DOHH2 (cell line): ENCODE results near the gene TOPAZ1.

Experiments used
- H3F3A ChIP-seq: fragments of 200-600 bp; sonication (generic), shearing (Covaris generic); 2 replicates; pipeline ENCODE4 v1.6.0; 2016; ENCODE audit warnings: antibody characterized with exemption, mild to moderate bottlenecking; ENCODE audit not compliant: control insufficient read depth, insufficient read depth
- H3K27ac ChIP-seq: fragments of 200-600 bp; sonication (generic); 2 replicates; pipeline ENCODE4 v1.5.1; 2014; ENCODE audit warnings: low read depth, mild to moderate bottlenecking, low read length, moderate library complexity
- H3K27me3 ChIP-seq: fragments of 200-600 bp; sonication (generic); 2 replicates; pipeline ENCODE4 v1.6.1; 2014; ENCODE audit warnings: mild to moderate bottlenecking, low read length, mixed read lengths; ENCODE audit not compliant: control insufficient read depth
- H3K36me3 ChIP-seq: fragments of 200-600 bp; sonication (generic); 2 replicates; pipeline ENCODE4 v1.6.1; 2014; ENCODE audit warnings: mild to moderate bottlenecking, low read length, moderate library complexity, mixed read lengths; ENCODE audit not compliant: control insufficient read depth
- H3K4me1 ChIP-seq: fragments of 200-600 bp; sonication (generic); 2 replicates; pipeline ENCODE4 v1.6.1; 2014; ENCODE audit warnings: mild to moderate bottlenecking, low read length, mixed read lengths; ENCODE audit not compliant: control insufficient read depth
- H3K4me2 ChIP-seq: fragments of 200-600 bp; sonication (generic); 2 replicates; pipeline ENCODE4 v1.6.0; 2014; ENCODE audit warnings: mild to moderate bottlenecking, low read length, moderate library complexity
- H3K4me3 ChIP-seq: fragments of 200-600 bp; sonication (generic); 2 replicates; pipeline ENCODE4 v1.5.1; 2014; ENCODE audit warnings: mild to moderate bottlenecking, low read length, mixed read lengths
- H3K79me2 ChIP-seq: fragments of 200-600 bp; sonication (generic); 2 replicates; pipeline ENCODE4 v1.6.1; 2014; ENCODE audit warnings: mild to moderate bottlenecking, low read length, mixed read lengths; ENCODE audit not compliant: control insufficient read depth
- H3K9me2 ChIP-seq: fragments of 200-600 bp; sonication (generic); replicated peaks from 2 replicates; pipeline ENCODE4 v1.6.1; 2014; ENCODE audit warnings: mild to moderate bottlenecking, low read length, mixed read lengths; ENCODE audit not compliant: control insufficient read depth
- H3K9me3 ChIP-seq: fragments of 200-600 bp; sonication (generic); 2 replicates; pipeline ENCODE4 v1.6.1; 2014; ENCODE audit warnings: antibody characterized with exemption, low read length, mixed read lengths; ENCODE audit not compliant: control insufficient read depth, insufficient read depth
- H4K20me1 ChIP-seq: fragments of 200-600 bp; sonication (generic); 2 replicates; pipeline ENCODE4 v1.6.0; 2014; ENCODE audit warnings: low read depth, mild to moderate bottlenecking, antibody characterized with exemption, low read length, moderate library complexity; ENCODE audit not compliant: control insufficient read depth, insufficient read depth
- CTCF ChIP-seq: fragments of 200-600 bp; sonication (generic); IDR thresholded peaks from one replicate; pipeline ENCODE4 v1.5.1; 2014; ENCODE audit warnings: antibody characterized with exemption, mild to moderate bottlenecking, low read depth, low read length; ENCODE audit not compliant: poor library complexity, severe bottlenecking
- EZH2phosphoT487 ChIP-seq: fragments of 200-600 bp; sonication (generic); IDR thresholded peaks from 2 replicates; pipeline ENCODE4 v1.6.1; 2017; ENCODE audit warnings: borderline replicate concordance, mild to moderate bottlenecking, antibody characterized with exemption, low read length, moderate library complexity, mixed read lengths

Gene TOPAZ1

GRCh38 chr3:44289882-44290462 is 48.3 kb downstream of the TOPAZ1 start:
- Histone ChIP-seq H3K4me3 (no peak overlapping the region), H3K36me3 (no peaks in the 10 kb centered on the region), H4K20me1 (no peaks in the 10 kb centered on the region), H3K4me2 (no peak overlapping the region), H3K79me2 (no peaks in the 10 kb centered on the region), H3F3A (no peaks in the 10 kb centered on the region), H3K9me2 (no peaks in the 10 kb centered on the region), H3K4me1 (no peaks in the 10 kb centered on the region), H3K27ac (no peak overlapping the region), H3K9me3 (no peaks in the 10 kb centered on the region), H3K27me3 (peaks cover 13% of the 10 kb centered on the region; the same call in 1 of the 2 replicates)
- TF ChIP-seq CTCF (no peak), EZH2phosphoT487 (no peak)

GRCh38 chr3:44292276-44292675 is 50.6 kb downstream of the TOPAZ1 start:
- Histone ChIP-seq H3K9me2 (no peaks in the 10 kb centered on the region), H3K4me1 (no peaks in the 10 kb centered on the region), H3K79me2 (no peaks in the 10 kb centered on the region), H3K36me3 (no peaks in the 10 kb centered on the region), H3K9me3 (no peaks in the 10 kb centered on the region), H3K4me3 (no peak overlapping the region), H4K20me1 (no peaks in the 10 kb centered on the region), H3F3A (no peaks in the 10 kb centered on the region), H3K27me3 (peaks cover 21% of the 10 kb centered on the region), H3K4me2 (no peak overlapping the region), H3K27ac (no peak overlapping the region)
- TF ChIP-seq EZH2phosphoT487 (no peak), CTCF (no peak)

GRCh38 chr3:44292947-44293346 is 51.3 kb downstream of the TOPAZ1 start:
- no peaks in the 10 kb centered on the region for H3K9me2 ChIP-seq
- no peaks in the 10 kb centered on the region for H3K4me1 ChIP-seq
- H3K36me3 ChIP-seq, result no peaks in the 10 kb centered on the region
- no peak overlapping the region for H3K27ac ChIP-seq
- H3K4me2 ChIP-seq, result no peak overlapping the region
- no peak for TF ChIP-seq EZH2phosphoT487
- TF ChIP-seq CTCF, result no peak
- H3K4me3 ChIP-seq, result no peak overlapping the region
- H3K79me2 ChIP-seq, result no peaks in the 10 kb centered on the region
- no peaks in the 10 kb centered on the region for H3K9me3 ChIP-seq
- no peaks in the 10 kb centered on the region for H4K20me1 ChIP-seq
- H3K27me3 ChIP-seq, result peaks cover 25% of the 10 kb centered on the region
- H3F3A ChIP-seq, result no peaks in the 10 kb centered on the region

GRCh38 chr3:44297255-44297654 is 55.6 kb downstream of the TOPAZ1 start:
- Histone ChIP-seq H3K36me3 (no peaks in the 10 kb centered on the region), H3F3A (no peaks in the 10 kb centered on the region), H4K20me1 (no peaks in the 10 kb centered on the region), H3K4me1 (no peaks in the 10 kb centered on the region), H3K4me3 (no peak overlapping the region), H3K79me2 (no peaks in the 10 kb centered on the region), H3K9me2 (no peaks in the 10 kb centered on the region), H3K27me3 (peaks cover 29% of the 10 kb centered on the region), H3K9me3 (no peaks in the 10 kb centered on the region), H3K4me2 (no peak overlapping the region), H3K27ac (no peak overlapping the region)
- TF ChIP-seq CTCF (no peak), EZH2phosphoT487 (no peak)
